ENCODE data around the gene ARHGAP33. TPM values are rescaled to one million over a fixed set of nuclear protein-coding genes. Genes with fewer than 3 reads are reported as not detected.

The ARHGAP33 gene
- total RNA-seq, 1 donor from 2014 or later, result 46.3 TPM

DNA sequence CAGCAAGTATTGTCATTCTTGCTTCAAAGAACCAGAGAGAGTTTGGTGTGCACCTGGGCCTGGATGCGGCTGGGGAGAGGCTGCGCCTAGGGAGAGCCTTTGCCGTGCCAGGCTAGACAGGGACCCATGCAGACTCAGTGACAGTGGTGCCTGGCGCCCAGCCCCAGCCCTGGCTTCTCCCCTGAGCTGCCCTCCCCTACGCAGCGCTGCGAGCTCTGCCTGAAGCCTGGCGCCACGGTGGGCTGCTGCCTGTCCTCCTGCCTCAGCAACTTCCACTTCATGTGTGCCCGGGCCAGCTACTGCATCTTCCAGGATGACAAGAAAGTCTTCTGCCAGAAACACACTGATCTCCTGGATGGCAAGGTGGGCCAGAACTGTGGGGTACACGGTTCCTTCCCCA, 45.6 kb upstream of the ARHGAP33 start:
- Mint-ChIP-seq H3K9me3 (ENCODE audit: low read depth) (no peaks in the 10 kb centered on the region), H3K36me3 (ENCODE audit: insufficient read depth) (peaks cover 30% of the 10 kb centered on the region)
- no peak for DNase-seq (ENCODE audit: low spot score, unreplicated experiment)

DNA sequence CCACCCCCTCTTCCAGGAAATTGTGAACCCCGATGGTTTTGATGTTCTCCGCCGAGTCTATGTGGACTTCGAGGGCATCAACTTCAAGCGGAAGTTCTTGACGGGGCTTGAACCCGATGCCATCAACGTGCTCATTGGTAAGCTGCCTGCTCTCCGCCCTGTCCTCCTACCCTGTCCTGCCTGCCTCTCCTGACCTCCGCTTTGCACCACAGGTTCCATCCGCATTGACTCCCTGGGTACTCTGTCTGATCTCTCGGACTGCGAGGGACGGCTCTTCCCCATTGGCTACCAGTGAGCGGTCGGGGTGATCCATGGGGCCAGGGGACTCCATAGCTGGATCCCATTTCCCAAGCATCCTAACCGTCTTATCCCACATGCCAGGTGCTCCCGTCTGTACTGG, 45.0 kb upstream of the ARHGAP33 start:
- DNase-seq (ENCODE audit: low spot score, unreplicated experiment), result no peak
- no peak overlapping the region for H3K27ac Mint-ChIP-seq
- no peaks in the 10 kb centered on the region for H3K27me3 Mint-ChIP-seq
- H3K4me1 Mint-ChIP-seq (ENCODE audit: low read depth), result no peaks in the 10 kb centered on the region
- TF ChIP-seq, protein P1, sequence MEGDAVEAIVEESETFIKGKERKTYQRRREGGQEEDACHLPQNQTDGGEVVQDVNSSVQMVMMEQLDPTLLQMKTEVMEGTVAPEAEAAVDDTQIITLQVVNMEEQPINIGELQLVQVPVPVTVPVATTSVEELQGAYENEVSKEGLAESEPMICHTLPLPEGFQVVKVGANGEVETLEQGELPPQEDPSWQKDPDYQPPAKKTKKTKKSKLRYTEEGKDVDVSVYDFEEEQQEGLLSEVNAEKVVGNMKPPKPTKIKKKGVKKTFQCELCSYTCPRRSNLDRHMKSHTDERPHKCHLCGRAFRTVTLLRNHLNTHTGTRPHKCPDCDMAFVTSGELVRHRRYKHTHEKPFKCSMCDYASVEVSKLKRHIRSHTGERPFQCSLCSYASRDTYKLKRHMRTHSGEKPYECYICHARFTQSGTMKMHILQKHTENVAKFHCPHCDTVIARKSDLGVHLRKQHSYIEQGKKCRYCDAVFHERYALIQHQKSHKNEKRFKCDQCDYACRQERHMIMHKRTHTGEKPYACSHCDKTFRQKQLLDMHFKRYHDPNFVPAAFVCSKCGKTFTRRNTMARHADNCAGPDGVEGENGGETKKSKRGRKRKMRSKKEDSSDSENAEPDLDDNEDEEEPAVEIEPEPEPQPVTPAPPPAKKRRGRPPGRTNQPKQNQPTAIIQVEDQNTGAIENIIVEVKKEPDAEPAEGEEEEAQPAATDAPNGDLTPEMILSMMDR (IDR thresholded peaks at IDR 0.05; ENCODE audit: unreplicated experiment), result no peak
- no peak overlapping the region for H3K4me3 Mint-ChIP-seq (ENCODE audit: low read depth)
- peaks cover 29% of the 10 kb centered on the region for H3K36me3 Mint-ChIP-seq (ENCODE audit: insufficient read depth)
- H3K9me3 Mint-ChIP-seq (ENCODE audit: low read depth), result no peaks in the 10 kb centered on the region

More for the DNA sequence above, 45.6 kb upstream of the ARHGAP33 start:
- Mint-ChIP-seq H3K4me1 (ENCODE audit: low read depth) (no peaks in the 10 kb centered on the region), H3K27ac (no peak overlapping the region), H3K27me3 (no peaks in the 10 kb centered on the region), H3K4me3 (ENCODE audit: low read depth) (no peak overlapping the region)
- TF ChIP-seq, protein P1 (IDR thresholded peaks at IDR 0.05; ENCODE audit: unreplicated experiment), result no peak

DNA sequence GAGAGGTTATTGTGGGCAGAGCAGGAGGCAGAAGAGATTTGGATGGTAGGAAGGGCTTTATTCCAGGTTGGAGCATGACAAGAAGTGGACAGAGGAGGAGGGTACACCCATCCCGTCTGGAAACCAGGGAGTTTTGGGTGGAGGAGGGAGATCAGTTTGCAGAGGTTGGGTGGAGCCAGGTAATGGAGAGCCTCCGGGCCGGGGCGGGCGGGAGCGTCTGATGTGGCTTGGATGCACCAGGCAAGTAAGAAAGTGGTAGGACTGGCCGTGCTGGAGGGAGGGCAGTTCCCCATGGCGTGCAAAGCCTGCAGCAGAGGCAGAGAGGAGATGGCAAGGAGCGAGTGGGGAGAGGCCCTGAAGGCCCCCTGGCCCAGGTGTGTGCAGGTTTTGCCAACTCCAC, 44.0 kb upstream of the ARHGAP33 start:
- Mint-ChIP-seq H3K27ac (no peak overlapping the region), H3K27me3 (no peaks in the 10 kb centered on the region), H3K4me3 (ENCODE audit: low read depth) (no peak overlapping the region), H3K36me3 (ENCODE audit: insufficient read depth) (peaks cover 29% of the 10 kb centered on the region), H3K9me3 (ENCODE audit: low read depth) (no peaks in the 10 kb centered on the region), H3K4me1 (ENCODE audit: low read depth) (no peaks in the 10 kb centered on the region)
- DNase-seq (ENCODE audit: low spot score, unreplicated experiment), result no peak
- TF ChIP-seq, protein P1 (IDR thresholded peaks at IDR 0.05; ENCODE audit: unreplicated experiment), result no peak

DNA sequence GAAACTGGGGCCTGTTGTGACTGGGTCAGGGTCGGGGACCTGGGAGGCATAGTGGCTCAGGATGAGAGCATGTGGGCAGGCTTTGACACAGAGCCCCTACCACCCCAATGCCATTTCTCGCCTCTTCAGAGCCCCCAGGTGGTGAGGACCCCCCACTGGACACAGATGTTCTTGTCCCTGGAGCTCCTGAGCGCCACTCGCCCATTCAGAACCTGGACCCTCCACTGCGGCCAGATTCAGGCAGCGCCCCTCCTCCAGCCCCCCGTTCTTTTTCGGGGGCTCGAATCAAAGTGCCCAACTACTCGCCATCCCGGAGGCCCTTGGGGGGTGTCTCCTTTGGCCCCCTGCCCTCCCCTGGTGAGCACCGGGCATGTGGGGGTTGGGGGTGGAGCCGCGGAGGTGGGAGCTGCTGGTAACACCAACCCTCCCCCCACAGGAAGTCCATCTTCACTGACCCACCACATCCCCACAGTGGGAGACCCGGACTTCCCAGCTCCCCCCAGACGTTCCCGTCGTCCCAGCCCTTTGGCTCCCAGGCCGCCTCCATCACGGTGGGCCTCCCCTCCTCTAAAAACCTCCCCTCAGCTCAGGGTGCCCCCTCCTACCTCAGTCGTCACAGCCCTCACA, 43.5 kb upstream of the ARHGAP33 start:
- TF ChIP-seq, protein P1 (IDR thresholded peaks at IDR 0.05; ENCODE audit: unreplicated experiment), result no peak
- Mint-ChIP-seq H3K27me3 (no peaks in the 10 kb centered on the region), H3K4me3 (ENCODE audit: low read depth) (no peak overlapping the region), H3K36me3 (ENCODE audit: insufficient read depth) (peaks cover 32% of the 10 kb centered on the region), H3K27ac (no peak overlapping the region), H3K9me3 (ENCODE audit: low read depth) (no peaks in the 10 kb centered on the region), H3K4me1 (ENCODE audit: low read depth) (no peaks in the 10 kb centered on the region)
- no peak for DNase-seq (ENCODE audit: low spot score, unreplicated experiment)

DNA sequence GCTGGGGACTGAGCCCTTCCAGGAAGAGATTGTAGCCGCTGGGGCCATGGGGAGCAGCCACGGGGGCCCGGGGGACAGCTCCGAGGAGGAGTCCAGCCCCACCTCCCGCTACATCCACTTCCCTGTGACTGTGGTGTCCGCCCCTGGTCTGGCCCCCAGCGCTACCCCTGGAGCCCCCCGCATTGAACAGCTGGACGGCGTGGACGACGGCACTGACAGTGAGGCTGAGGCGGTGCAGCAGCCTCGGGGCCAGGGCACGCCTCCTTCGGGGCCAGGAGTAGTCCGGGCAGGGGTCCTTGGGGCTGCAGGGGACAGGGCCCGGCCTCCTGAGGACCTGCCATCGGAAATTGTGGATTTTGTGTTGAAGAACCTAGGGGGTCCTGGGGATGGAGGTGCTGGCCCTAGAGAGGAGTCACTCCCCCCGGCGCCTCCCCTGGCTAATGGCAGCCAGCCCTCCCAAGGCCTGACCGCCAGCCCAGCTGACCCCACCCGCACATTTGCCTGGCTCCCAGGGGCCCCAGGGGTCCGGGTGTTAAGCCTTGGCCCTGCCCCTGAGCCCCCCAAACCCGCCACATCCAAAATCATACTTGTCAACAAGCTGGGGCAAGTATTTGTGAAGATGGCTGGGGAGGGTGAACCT, 42.7 kb upstream of the ARHGAP33 start:
- Mint-ChIP-seq H3K27ac (no peak overlapping the region), H3K27me3 (no peaks in the 10 kb centered on the region), H3K36me3 (ENCODE audit: insufficient read depth) (peaks cover 32% of the 10 kb centered on the region), H3K4me3 (ENCODE audit: low read depth) (no peak overlapping the region), H3K9me3 (ENCODE audit: low read depth) (no peaks in the 10 kb centered on the region), H3K4me1 (ENCODE audit: low read depth) (no peaks in the 10 kb centered on the region)
- DNase-seq (ENCODE audit: low spot score, unreplicated experiment), result no peak
- TF ChIP-seq, protein P1 (IDR thresholded peaks at IDR 0.05; ENCODE audit: unreplicated experiment), result no peak

All from progenitor cell of endocrine pancreas (in vitro differentiated cells).